GM19438 (cell line): ENCODE data around the gene CRTC3.
"Not testable (repeated sequence)": the region's sequence is repeated elsewhere in the genome, so short reads cannot be mapped to it uniquely, and the experiment has no call there.

Experiments
- ATAC-seq: cut with Tn5 transposase; IDR thresholded peaks from one replicate; pipeline ENCODE4 v1.9.1; 2021; ENCODE audit warnings: low read depth; ENCODE audit not compliant: unreplicated experiment

The CRTC3 gene

GRCh38 chr15:90513893-90514292 lies 15.8 kb upstream of the CRTC3 start:
- not testable (repeated sequence) for ATAC-seq

GRCh38 chr15:90519688-90520087 lies 10.0 kb upstream of the CRTC3 start:
- no peak for ATAC-seq

- ATAC-seq: no peak
Measured at GRCh38 chr15:90520365-90520764, 9.4 kb upstream of the CRTC3 start.

- ATAC-seq: no peak
Measured at GRCh38 chr15:90523373-90523772, 6.3 kb upstream of the CRTC3 start.

- peak; percentile 60 for ATAC-seq
Measured at GRCh38 chr15:90524018-90524803, 5.5 kb upstream of the CRTC3 start.

DNA sequence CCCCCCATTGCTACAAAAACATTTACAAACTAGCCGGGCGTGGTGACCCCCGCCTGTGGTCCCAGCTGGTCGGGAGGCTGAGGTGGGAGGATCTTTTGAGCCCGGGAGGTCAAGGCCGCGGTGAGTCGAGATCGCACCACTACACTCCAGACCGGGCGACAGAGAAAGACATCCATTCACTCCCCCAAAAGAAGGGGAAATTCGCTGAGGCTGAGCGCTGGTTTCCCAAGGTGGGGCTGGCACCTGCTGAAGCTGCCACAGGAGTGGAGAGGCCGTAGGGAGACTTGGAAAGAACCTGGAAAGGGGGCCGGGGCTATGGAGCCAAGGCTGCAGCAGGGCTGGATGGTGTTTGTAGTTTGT lies 732 bp upstream of the CRTC3 start:
- no peak for ATAC-seq

DNA sequence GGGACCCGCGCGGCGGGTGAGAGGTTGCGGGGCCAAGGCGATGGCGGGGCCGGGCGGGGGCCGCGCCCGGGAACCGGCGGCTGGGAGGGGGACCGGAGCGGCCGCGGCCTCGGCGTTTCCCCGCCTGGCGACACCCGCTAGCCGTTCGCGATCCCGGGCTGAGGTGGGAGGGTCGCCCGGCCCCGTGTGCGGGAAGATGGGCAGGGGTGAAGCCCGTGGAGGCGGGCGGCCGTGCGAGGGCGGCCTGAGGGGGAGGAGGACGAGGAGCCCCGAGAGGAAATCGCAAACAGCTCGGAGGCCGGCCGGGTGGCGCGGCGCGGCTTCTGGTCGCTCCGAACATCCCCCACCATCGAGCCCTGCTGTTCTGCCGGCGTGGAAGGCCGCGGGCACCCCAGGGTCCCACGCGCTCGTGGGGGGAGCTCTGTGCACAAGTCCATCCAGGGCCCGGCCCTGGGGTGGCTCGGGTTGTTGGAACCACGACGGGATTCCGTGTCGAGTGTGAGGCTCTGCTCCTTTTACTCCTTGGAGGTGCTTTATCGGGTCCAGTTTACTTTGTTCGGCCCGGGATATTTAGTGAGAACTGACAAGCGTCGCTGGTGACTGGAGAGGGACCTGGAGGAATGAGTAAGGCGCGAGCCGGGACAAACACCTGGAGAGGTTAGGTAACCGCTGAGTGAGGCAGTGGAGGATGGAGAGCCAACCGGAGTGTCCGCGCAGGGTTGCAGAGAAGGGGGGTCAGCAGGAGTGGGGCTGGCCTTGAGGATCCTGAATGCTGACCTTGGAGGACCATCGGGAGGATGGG lies 728 bp downstream of the CRTC3 start:
- peak; percentile 45 for ATAC-seq

DNA sequence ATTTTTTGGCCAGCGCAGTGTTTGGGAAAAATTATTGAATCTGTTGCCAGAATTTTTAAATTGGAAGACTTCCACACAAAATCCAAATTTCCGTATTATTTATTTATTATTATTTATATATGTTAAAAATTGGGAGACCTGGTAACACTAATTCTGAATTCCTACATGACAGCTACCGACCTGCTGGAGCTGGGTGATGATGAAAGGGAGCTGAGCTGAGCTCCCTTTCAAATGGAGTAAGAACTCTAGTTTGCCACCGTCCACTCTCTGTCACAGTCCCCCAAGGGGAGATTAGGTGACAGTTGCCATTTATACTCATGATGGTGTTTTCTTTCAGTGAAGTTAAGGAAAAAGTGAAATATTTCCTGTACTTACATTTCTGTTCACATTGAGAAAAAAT lies 1.4 kb downstream of the CRTC3 start:
- no peak for ATAC-seq

- ATAC-seq: no peak
Measured at GRCh38 chr15:90535254-90535653, 5.5 kb downstream of the CRTC3 start.

DNA sequence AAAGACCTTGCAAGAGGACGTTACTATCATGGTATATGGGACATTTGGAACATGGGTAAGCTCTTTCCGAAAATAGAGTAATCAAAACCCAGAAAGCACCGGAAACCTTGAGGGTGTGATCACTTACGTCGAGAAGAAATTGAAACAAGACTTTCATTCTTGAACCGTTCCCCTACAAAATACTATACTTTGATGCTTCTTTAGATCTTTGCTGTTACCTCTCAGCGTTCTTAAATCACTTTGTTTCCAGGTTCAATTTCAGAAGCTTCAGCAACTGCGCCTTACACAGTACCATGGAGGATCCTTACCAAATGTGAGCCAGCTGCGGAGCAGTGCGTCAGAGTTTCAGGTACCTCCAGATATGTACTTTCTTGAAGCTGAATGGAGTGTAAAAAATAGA lies 10.1 kb downstream of the CRTC3 start:
- ATAC-seq: no peak

DNA sequence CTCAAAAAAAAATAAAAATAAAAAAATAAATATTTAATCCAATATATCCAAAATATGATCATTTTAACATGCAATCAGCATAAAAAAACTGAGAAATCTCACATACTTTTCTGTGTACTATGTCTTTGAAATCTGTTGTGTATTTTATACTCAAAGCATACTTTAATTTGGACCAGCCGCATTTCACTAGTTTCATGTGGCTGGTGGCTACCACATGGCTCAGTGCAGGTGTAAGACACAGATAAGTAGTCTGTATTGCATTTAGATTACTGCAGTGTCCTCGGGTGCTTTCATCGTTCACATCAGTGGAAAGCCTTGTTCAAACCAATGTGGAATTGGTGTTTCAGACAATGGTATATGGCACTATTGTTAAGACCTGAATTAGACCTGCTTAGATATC lies 11.0 kb downstream of the CRTC3 start:
- no peak for ATAC-seq

DNA sequence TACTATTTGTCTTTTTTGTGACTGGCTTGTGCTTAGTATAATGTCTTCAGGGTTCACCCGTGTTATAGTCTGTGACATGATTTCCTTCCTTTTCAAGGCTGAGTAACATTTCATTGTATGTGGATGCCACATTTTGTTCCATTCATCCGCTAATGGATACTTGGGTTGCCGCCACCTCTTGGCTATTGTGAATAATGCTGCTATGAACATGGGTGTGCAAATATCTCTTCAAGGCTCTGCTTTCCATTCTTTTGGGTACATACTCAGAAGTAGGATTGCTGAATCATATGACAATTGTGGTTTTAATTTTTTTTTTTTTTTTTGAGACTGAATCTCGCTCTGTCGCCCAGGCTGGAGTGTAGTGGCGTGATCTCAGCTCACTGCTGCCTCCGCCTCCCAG lies 15.4 kb downstream of the CRTC3 start:
- ATAC-seq: no peak

DNA sequence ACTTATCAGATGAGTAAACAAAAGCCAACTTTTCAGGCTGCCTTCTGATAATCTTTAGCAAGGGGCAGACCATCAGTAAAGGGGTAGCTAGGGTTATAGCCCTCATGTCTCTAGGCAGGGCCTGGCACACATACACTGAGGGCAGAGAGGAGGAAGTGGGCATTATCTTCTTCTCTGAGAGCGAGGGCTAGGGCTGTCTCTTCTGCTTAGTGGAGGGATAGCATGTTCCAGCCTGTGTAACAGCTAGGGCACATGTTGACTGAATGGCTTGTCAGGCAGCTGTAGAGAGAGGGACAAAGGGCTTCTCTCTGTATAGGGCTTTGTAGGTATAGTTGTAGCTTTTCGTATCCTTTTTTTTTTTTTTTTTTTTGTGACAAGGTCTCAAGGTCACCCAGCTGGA lies 17.8 kb downstream of the CRTC3 start:
- no peak for ATAC-seq

- ATAC-seq: peak; percentile 86
Measured at GRCh38 chr15:90550919-90551318, 21.2 kb downstream of the CRTC3 start.

- no peak for ATAC-seq
Measured at GRCh38 chr15:90552162-90552928, 22.6 kb downstream of the CRTC3 start.

GRCh38 chr15:90552929-90553211 lies 23.1 kb downstream of the CRTC3 start:
- ATAC-seq: no peak

DNA sequence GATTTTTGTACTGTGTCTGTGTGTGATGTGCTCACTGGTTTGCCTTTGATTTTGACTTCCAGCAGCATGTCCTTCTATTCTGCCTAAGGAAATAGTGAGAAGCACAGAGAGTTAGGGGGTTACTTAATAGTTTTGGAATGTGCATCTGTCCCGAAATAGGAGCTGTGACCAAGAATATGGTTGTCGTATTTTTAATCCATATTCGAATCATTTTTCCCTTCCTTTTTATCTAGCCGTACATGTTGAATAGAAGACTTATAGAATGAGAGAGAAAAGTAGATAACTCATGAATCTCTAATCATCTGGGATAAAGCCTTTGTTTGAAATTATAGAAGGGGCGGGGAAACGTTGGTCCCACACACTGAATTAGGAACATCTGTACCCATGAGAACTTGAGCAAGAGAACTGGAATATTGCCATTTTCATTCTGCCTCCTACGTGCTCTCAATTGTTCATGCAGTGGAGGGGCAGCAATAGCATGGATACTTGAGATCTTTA lies 23.6 kb downstream of the CRTC3 start:
- ATAC-seq: no peak

- ATAC-seq: no peak
Measured at GRCh38 chr15:90557186-90558084, 27.7 kb downstream of the CRTC3 start.

- ATAC-seq: no peak
Measured at GRCh38 chr15:90558171-90558573, 28.4 kb downstream of the CRTC3 start.

DNA sequence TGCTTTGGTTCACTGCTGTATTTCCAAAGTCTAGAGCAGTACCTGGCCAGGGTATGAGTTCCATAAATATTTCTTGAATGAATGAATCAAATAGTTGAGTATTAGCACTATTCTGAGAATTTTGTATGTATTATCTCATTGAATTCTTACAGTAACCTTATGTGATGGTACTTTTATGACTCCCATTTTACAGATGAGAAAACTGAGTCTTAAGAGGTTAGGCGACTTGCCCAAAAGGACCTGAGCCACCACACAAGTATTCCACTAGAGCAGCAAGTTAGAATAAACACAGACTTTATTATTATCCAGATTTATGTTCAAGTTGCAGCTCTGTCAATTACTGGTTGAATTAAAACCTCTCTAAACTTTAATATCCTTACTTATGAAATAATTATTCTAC lies 29.4 kb downstream of the CRTC3 start:
- no peak for ATAC-seq
